HUDEP-2 (cell line): ENCODE results near the gene CDH26.

ENCODE experiments used
- DNase-seq, 76 experiments: peaks; one replicate each; lab custom pipeline; 2025; ENCODE audit not compliant: unreplicated experiment in 76 of 76; lab: John Stamatoyannopoulos, UW

Gene CDH26

GRCh38 chr20:60010689-60011458 lies 52.7 kb downstream of the CDH26 start:
- DNase-seq = no peak

DNA sequence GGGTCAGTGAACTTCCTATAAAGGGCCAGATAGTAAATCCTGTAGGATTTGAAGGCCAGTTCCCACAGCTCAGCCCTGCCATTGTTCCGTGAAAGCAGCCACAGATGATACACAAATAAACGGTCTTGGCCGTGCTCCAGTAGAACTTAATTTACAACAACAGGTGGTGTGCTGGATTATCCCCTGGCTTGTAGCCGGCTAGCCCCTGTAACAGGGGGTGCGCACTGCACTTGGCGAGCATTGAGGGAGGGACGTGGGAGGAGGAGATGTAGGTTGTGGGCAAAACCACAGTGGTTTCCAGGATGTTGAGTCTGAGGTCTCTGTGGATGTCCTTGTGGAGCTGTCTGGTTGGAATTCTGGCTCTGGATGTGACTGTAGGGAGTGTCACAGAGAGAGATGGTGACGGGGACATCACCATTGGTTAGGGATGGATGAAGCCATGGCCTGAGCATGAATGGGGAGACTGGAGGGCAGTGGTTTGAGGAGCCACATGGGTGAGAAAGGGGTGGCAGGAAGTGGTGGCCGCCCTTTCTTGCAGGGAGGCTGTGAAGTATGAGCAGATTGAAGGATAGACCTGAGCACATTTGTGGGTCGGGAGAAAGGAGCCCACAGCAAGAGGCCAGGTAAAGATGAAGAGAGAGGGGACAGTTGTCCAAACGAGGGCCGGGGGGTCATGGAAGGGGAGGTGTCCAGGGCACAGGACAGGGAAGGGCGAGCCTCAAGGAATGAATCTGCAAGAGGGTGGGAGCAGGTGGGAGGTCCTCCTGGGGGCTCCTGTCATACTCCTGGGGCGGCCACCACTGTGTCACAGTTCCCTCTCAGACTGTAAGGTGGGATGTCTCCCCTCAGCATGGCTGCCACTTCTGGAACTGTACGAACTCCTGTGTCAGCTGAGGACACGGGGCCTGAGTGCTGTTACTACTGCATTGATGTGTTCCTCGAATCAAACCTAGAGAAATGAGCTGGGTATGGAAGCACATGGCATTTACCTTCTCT lies 53.6 kb downstream of the CDH26 start:
- no peak for DNase-seq

DNA sequence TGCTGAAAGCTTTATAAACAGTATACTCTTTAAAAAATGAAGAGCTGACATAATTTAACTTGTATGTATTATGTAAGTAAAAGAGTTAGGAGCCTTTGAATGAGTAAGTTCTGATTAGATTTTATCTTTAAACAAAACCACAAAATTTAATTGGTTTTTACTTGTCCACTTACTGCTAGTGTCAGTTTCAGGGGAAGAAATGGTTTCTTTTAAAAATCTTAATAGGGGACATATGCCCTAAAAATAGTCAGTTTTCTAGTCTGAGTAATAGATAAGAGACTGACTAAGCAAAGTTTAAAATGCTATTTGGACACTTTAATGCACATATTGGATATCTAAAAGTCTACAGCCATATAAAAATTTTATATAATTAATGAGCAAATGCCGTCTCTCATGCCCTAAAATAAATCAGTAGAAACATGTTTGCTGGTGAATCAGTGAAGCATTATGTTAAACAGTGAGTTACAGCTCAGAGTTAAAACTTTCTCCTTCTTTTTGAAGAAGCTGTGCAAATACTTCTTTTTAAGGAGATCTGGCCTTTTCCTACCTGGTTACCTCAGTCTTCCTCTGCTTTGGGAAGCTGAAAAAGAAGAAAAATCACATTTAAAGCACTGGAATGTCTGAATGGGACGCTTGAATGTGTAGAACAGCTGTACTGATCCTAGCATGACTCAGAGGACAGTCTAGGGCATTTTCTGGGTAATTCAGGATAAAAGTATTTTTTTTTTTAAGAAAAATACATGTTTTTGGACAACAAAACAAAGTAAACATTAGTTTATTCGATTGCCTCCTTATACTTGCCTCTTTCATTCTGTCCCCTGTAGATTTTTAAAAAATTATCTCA lies 55.3 kb downstream of the CDH26 start:
- DNase-seq = no peak

- DNase-seq = no peak
Observed at GRCh38 chr20:60016406-60016805, 58.2 kb downstream of the CDH26 start.

- DNase-seq = no peak
Observed at GRCh38 chr20:60020251-60020650, 62.0 kb downstream of the CDH26 start.

DNA sequence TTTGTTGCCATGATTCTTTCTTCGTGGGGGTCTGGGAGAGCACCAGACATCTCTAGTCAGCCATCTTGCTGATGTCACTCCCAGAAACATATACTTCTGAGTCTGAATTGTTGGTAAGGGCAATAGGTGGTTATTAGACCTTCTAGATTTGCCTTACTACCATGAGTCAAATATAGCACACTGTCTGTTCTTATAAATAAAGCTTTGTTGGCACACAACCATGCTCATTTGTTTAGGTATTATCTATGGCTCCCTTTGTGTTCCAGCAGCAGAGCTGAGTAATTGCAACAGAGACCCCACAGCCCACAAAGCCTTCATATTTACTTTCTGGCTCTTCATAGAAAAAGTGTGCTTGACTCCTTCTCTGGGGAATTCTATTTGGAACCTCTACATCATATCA lies 62.9 kb downstream of the CDH26 start:
- DNase-seq = no peak

- no peak for DNase-seq
Observed at GRCh38 chr20:60022849-60023248, 64.6 kb downstream of the CDH26 start.

DNA sequence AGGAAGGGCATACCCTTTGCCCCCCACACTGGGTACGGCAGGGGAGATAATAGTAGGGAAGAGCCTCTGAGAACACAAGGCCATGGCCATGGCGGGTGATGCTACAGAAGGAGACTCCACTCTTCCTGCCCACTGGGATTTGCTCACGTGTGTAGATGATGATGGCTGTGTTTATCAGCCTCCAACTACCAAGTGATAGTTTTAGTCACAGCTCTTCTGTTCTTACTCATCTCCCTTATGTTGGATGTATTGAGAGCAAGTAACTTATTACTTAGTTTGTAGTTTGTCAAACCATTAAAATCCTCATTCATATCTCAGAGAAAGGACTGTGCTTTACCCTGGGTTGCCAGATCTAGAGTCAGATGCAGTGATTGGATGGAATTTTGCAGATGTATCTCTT lies 66.0 kb downstream of the CDH26 start:
- no peak for DNase-seq

DNA sequence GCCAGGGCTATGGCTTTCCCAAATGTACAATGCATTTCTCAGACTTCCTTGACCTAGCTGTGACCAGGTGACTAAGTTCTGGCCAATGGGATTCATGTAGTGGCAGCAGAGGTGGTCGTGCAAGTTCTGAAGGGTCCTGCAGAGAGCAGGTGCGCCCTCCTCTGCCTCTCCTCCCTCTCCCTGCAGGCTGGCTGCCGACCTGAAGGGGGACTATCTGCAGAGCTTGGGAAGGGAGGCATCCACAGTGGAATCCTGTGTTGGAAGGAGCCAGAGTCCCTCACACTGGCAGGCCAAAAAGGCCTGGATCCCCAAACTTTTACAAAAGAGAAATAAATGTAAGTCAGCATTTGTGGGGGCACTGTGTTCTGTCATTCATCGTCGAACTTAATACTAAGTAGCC lies 66.6 kb downstream of the CDH26 start:
- no peak for DNase-seq

- DNase-seq = no peak
Observed at GRCh38 chr20:60026010-60026409, 67.8 kb downstream of the CDH26 start.

- DNase-seq = no peak
Observed at GRCh38 chr20:60030471-60030870, 72.2 kb downstream of the CDH26 start.

DNA sequence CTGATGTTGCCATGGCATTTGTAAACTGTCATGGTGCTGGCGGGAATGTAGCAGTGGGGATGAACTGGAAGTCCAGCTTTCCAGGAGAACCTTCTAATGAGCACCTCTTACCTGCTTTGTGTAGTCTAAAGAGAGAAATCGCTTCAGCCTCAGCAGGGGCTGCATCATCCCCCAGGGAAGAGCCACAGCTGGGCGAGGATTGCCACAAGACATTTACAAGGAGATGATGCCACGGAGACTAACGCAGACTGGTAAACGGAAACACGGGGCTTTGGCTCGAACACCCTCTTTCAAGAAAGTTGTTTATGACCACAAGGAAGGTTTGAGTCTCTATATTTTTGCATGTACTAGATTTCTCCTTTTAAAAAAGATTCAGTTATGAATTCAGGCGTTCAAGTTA lies 72.9 kb downstream of the CDH26 start:
- no peak for DNase-seq

GRCh38 chr20:60034231-60035110 lies 76.2 kb downstream of the CDH26 start:
- no peak for DNase-seq

DNA sequence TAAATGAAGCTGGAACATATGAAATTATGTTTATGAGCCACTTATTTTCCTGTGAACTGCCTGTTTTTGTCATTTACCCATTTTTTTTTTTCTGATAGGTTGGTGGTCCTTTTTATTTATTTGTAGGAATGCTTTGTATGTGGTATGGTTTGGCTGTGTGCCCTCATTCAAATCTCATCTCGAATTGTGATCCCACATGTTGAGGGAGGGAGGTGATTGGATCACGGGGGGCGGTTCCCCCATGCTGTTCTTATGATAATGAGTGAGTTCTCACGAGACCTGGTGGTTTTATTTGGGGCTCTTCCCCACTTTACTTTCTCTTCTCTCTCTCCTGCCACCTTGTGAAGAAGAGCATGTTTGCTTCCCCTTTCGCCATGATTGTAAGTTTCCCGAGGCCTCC lies 77.3 kb downstream of the CDH26 start:
- DNase-seq = no peak

- DNase-seq = no peak
Observed at GRCh38 chr20:60036346-60036745, 78.1 kb downstream of the CDH26 start.

DNA sequence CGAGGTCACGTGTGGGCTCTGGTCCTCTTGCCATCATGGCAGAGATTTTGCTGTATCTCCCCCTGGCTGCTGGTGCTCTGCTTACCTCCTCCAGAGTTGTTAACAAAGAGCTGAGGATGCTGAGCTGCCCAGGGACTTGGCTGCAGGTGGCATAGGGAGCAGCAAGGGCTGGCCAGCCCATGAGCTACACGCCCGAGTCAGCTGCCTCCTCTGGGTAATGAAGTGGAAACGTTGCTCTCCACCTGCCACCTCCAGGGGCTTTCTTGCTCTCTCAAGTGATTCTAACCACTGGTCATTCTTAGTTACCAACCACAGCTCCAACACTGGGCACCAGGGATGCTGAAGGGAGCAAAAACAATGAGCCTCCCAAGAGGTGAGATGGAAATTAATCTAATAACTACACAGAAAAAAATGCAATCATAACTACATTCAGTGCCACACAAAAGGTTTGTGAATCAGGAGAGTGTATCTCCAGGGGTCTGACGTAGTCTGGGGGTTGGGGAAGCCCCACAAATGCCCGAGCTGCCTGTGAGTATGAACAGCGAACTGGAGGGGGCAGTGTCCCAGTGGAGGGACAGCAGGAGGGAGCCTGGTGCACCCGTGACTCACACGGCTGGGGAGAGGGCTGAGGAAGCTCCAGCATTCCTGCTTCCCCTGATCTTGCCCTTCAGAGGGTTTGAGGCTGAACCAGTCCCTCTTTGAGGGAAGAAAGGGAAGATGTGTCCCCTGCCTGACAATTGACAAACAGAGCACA lies 78.7 kb downstream of the CDH26 start:
- no peak for DNase-seq

DNA sequence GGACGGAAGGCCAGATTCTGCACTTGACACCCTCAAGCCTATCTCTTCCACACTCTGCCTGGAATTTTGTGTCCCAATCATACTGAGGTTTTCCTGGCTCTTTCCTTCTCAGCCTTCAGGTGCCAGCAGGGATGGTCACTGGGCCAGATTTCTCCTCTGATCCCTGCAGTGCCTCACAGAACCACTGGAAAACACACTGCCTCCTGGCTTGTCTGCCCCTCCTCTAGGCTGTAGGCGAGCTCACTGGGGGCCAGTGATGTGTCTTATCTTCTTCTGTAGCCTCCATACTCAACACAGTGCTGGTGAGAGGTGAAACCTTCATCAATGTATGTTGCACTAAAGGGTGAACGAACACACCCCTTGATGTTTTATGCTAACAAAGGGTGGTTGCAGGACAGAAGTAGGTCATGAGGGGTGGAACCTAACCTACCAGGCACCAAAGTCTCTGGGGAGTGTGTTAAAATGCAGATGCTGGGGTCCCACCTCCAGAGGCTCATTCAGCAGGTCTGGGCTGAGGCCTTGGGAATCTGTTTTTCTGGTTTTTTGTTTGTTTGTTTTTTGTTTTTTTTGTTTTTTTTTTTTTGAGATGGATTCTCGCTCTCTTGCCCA lies 80.3 kb downstream of the CDH26 start:
- DNase-seq = no peak

GRCh38 chr20:60039526-60039925 lies 81.3 kb downstream of the CDH26 start:
- DNase-seq = no peak
